IMR-90 (cell line): ENCODE results near the gene KDM8. TPM values are rescaled to one million over a fixed set of nuclear protein-coding genes. Genes with fewer than 3 reads are reported as not detected.

Experiments used
- ATAC-seq: fragments of 200-7000 bp; cut with Tn5 transposase; 2 replicates; pipeline ENCODE4 v1.9.1; 2020; ENCODE audit warnings: low read depth, mild to moderate bottlenecking, moderate library complexity
- BruUV-seq: library from RNA; stranded (reverse); fragments of 400-500 nt; replicated peaks from 2 replicates; lab custom pipeline; 2021; lab: Mats Ljungman, UMichigan
- CTCF ChIA-PET: fragments of 300-600 bp; formaldehyde crosslinking; extraction: SDS; loops from one replicate; lab custom pipeline; 2021; ENCODE audit warnings: antibody characterized with exemption; lab: Yijun Ruan, JAX
- POLR2A ChIA-PET: fragments of 300-600 bp; sonication (Branson Sonifier 250); formaldehyde crosslinking; loops from one replicate; lab custom pipeline; 2022; ENCODE audit warnings: antibody characterized with exemption; ENCODE audit not compliant: unreplicated experiment; lab: Charles Lee
- DNase-seq: peaks from one replicate; pipeline ENCODE4 v3.0.0; 2013
- H2AFZ ChIP-seq: replicated peaks from 2 replicates; pipeline ENCODE3; 2013; ENCODE audit warnings: low read length, mild to moderate bottlenecking; ENCODE audit not compliant: poor library complexity
- H2AK5ac ChIP-seq: 2 replicates; pipeline ENCODE4 v1.6.1; 2013; ENCODE audit warnings: low read depth, low read length, inconsistent platforms
- H2AK9ac ChIP-seq: replicated peaks from 2 replicates; pipeline ENCODE3; 2013; ENCODE audit warnings: mild to moderate bottlenecking, low read depth, low read length, moderate library complexity; ENCODE audit not compliant: poor library complexity
- H2BK120ac ChIP-seq: 2 replicates; pipeline ENCODE4 v1.6.1; 2013; ENCODE audit warnings: low read depth, low read length, inconsistent platforms
- H2BK15ac ChIP-seq: 3 replicates; pipeline ENCODE4 v1.6.1; 2013; ENCODE audit warnings: low read depth, low read length, inconsistent platforms
- H2BK20ac ChIP-seq: 2 replicates; pipeline ENCODE4 v1.6.1; 2013; ENCODE audit warnings: low read depth, mild to moderate bottlenecking, inconsistent platforms, low read length, moderate library complexity
- H2BK5ac ChIP-seq: 2 replicates; pipeline ENCODE4 v1.6.1; 2013; ENCODE audit warnings: mild to moderate bottlenecking, low read depth, low read length, inconsistent platforms; ENCODE audit not compliant: poor library complexity, severe bottlenecking
- H3K14ac ChIP-seq: replicated peaks from 2 replicates; pipeline ENCODE4 v1.6.1; 2013; ENCODE audit warnings: low read depth, low read length, inconsistent platforms
- H3K18ac ChIP-seq: 2 replicates; pipeline ENCODE4 v1.6.1; 2013; ENCODE audit warnings: low read depth, low read length, control low read depth
- H3K23ac ChIP-seq: 2 replicates; pipeline ENCODE4 v1.6.1; 2013; ENCODE audit warnings: low read depth, low read length, inconsistent platforms
- H3K27ac ChIP-seq: 2 replicates; pipeline ENCODE4 v1.5.1; 2013; ENCODE audit warnings: mild to moderate bottlenecking, control low read depth, low read length; ENCODE audit not compliant: insufficient read depth
- H3K27me3 ChIP-seq: 2 replicates; pipeline ENCODE4 v1.6.1; 2013; ENCODE audit warnings: low read length; ENCODE audit not compliant: control insufficient read depth, insufficient read depth
- H3K36me3 ChIP-seq: 2 replicates; pipeline ENCODE4 v1.6.1; 2013; ENCODE audit warnings: low read length, mixed read lengths; ENCODE audit not compliant: control insufficient read depth, insufficient read depth
- H3K4ac ChIP-seq: 2 replicates; pipeline ENCODE4 v1.6.1; 2013; ENCODE audit warnings: low read depth, low read length, inconsistent platforms
- H3K4me1 ChIP-seq: 2 replicates; pipeline ENCODE4 v1.6.1; 2013; ENCODE audit warnings: low read length, mixed read lengths; ENCODE audit not compliant: control insufficient read depth, insufficient read depth
- H3K4me2 ChIP-seq: 2 replicates; pipeline ENCODE4 v1.6.1; 2013; ENCODE audit warnings: low read depth, mild to moderate bottlenecking, control low read depth, low read length, moderate library complexity
- H3K4me3 ChIP-seq: 2 replicates; pipeline ENCODE4 v1.5.1; 2013; ENCODE audit warnings: low read depth, mild to moderate bottlenecking, control low read depth, low read length, moderate library complexity; ENCODE audit not compliant: insufficient read depth
- H3K56ac ChIP-seq: 2 replicates; pipeline ENCODE4 v1.6.1; 2013; ENCODE audit warnings: low read length, inconsistent platforms; ENCODE audit not compliant: insufficient read depth; ENCODE audit errors: extremely low read depth
- H3K79me1 ChIP-seq, 2 experiments: 2 replicates each; pipeline ENCODE4 v1.6.1; 2013; ENCODE audit warnings: low read length in 2 of 2, inconsistent platforms in 1 of 2, low read depth in 1 of 2
- H3K9ac ChIP-seq: 2 replicates; pipeline ENCODE4 v1.6.1; 2013; ENCODE audit warnings: low read depth, low read length, control low read depth
- H3K9me1 ChIP-seq: 2 replicates; pipeline ENCODE4 v1.6.1; 2013; ENCODE audit warnings: low read length, inconsistent platforms; ENCODE audit not compliant: insufficient read depth
- H3K9me3 ChIP-seq: 2 replicates; pipeline ENCODE4 v1.6.1; 2013; ENCODE audit warnings: low read length; ENCODE audit not compliant: control insufficient read depth, insufficient read depth
- H4K20me1 ChIP-seq: 2 replicates; pipeline ENCODE4 v1.6.1; 2013; ENCODE audit warnings: low read length, inconsistent platforms; ENCODE audit not compliant: insufficient read depth
- H4K5ac ChIP-seq: 2 replicates; pipeline ENCODE4 v1.6.1; 2013; ENCODE audit warnings: mild to moderate bottlenecking, low read depth, low read length, control low read depth
- H4K8ac ChIP-seq, 2 experiments: 2 replicates each; pipeline ENCODE4 v1.6.1; 2013; ENCODE audit warnings: low read depth in 2 of 2, low read length in 2 of 2, control low read depth in 1 of 2, inconsistent platforms in 1 of 2
- H4K91ac ChIP-seq: 2 replicates; pipeline ENCODE4 v1.6.1; 2013; ENCODE audit warnings: low read depth, low read length, inconsistent platforms; ENCODE audit not compliant: insufficient read depth
- BHLHE40 ChIP-seq: fragments of 150-350 bp; IDR thresholded peaks from 2 replicates; pipeline ENCODE4 v1.6.1; 2016; ENCODE audit warnings: mild to moderate bottlenecking, low read depth, low read length
- CEBPB ChIP-seq: IDR thresholded peaks from 2 replicates; pipeline ENCODE4 v1.6.1; 2012; ENCODE audit warnings: low read depth, low read length, improper control_type of control experiment
- CTCF ChIP-seq: conservative IDR thresholded peaks from 2 replicates; pipeline ENCODE4 v1.5.1; 2012; ENCODE audit warnings: mild to moderate bottlenecking, low read depth, low read length, improper control_type of control experiment
- FOS ChIP-seq: fragments of 150-350 bp; IDR thresholded peaks from 2 replicates; pipeline ENCODE4 v1.6.1; 2016; ENCODE audit warnings: low read depth, low read length
- NFE2L2 ChIP-seq: fragments of 150-350 bp; IDR thresholded peaks from 2 replicates; pipeline ENCODE4 v1.6.1; 2016; ENCODE audit warnings: low read depth, mild to moderate bottlenecking, low read length
- POLR2A ChIP-seq: IDR thresholded peaks from 2 replicates; pipeline ENCODE4 v1.6.1; 2012; ENCODE audit warnings: mild to moderate bottlenecking, low read depth, low read length
- RFX5 ChIP-seq: IDR thresholded peaks from 2 replicates; pipeline ENCODE4 v1.8.0; 2012; ENCODE audit warnings: low read depth, mild to moderate bottlenecking, low read length, moderate library complexity
- dilution Hi-C: fragments of 300-500 bp; cut with HindIII; formaldehyde crosslinking; loops from one replicate; pipeline ENCODE4 v1.14.3; 2018; ENCODE audit warnings: low sequenced_read_pairs; ENCODE audit not compliant: unreplicated experiment
- in situ Hi-C: fragments of 300-500 bp; cut with MboI; formaldehyde crosslinking; loops from 3 replicates; pipeline ENCODE4 v1.14.3; 2019; ENCODE audit warnings: low sequenced_read_pairs, inconsistent platforms, mixed read lengths
- intact Hi-C: fragments of 100-400 bp; cut with micrococcal nuclease; formaldehyde crosslinking; loops from 2 replicates; pipeline ENCODE4 v1.10.0; 2022
- polyA plus RNA-seq, 3 experiments: library from polyadenylated mRNA; depleted of rRNA; stranded (reverse); fragments of >200 nt; gene quantifications; 2 replicates each; pipeline ENCODE4 v1.2.3, GENCODE V29; 2012; ENCODE audit warnings: low replicate concordance in 1 of 3
- total RNA-seq: library from RNA; depleted of rRNA; stranded (reverse); fragments of >200 nt; gene quantifications from 2 replicates; pipeline ENCODE4 v1.2.3, GENCODE V29; 2012

The KDM8 gene
- total and polyA plus RNA-seq, 2 of the 4 experiments (the other 2 are of a cell fraction), result 3.2 to 3.8 TPM

GRCh38 chr16:27164352-27164751, 39.0 kb upstream of the KDM8 start:
- no peak overlapping the region for H3K4me3 ChIP-seq
- no TSS peak for BruUV-seq
- H4K5ac ChIP-seq, result no peak overlapping the region
- intact Hi-C loops, result no loop called here
- peaks cover 2% of the 10 kb centered on the region; the same call in 1 of the 2 replicates for H3K9me3 ChIP-seq
- no peak overlapping the region for H3K14ac ChIP-seq
- TF ChIP-seq NFE2L2 (no peak), RFX5 (no peak), FOS (no peak), CTCF (no peak), POLR2A (no peak), BHLHE40 (no peak), CEBPB (no peak)
- H2BK20ac ChIP-seq, result no peak overlapping the region
- H2BK5ac ChIP-seq, result no peak overlapping the region
- no peaks in the 10 kb centered on the region for H3K9me1 ChIP-seq
- H3K18ac ChIP-seq, result no peak overlapping the region
- H2AFZ ChIP-seq, result no peak overlapping the region
- H3K4me2 ChIP-seq, result no peak overlapping the region
- no peaks in the 10 kb centered on the region for H3K79me1 ChIP-seq
- no peak overlapping the region for H2BK120ac ChIP-seq
- no peaks in the 10 kb centered on the region for H4K20me1 ChIP-seq
- no peak overlapping the region for H2BK15ac ChIP-seq
- ChIA-PET POLR2A (no interaction called here), CTCF (interaction anchor here (0.7 kb wide), 1 partner anchor 264 kb away, joined by 3 read pairs; no protein-coding TSS in a partner anchor)
- H2AK9ac ChIP-seq, result no peak overlapping the region
- ATAC-seq (0 out of 2 replicates have a peak, but pooled peaks have one; percentile 21), DNase-seq (no peak)
- no peak overlapping the region for H3K23ac ChIP-seq
- H3K9ac ChIP-seq, result no peak overlapping the region
- dilution Hi-C loops, result no loop called here
- no peak overlapping the region for H3K56ac ChIP-seq
- no peak overlapping the region for H4K8ac ChIP-seq
- no peaks in the 10 kb centered on the region for H3K36me3 ChIP-seq
- no peaks in the 10 kb centered on the region for H3K27me3 ChIP-seq
- H4K91ac ChIP-seq, result no peak overlapping the region
- no peak overlapping the region for H3K4ac ChIP-seq
- H3K27ac ChIP-seq, result no peak overlapping the region
- no peaks in the 10 kb centered on the region for H3K4me1 ChIP-seq
- H2AK5ac ChIP-seq, result no peak overlapping the region
- in situ Hi-C loops, result no loop called here
